BE2C (cell line): ENCODE data around the gene GFM1. TPM values are rescaled to one million over a fixed set of nuclear protein-coding genes. Genes with fewer than 3 reads are reported as not detected.

Source experiments
- DNase-seq: peaks from one replicate; pipeline ENCODE4 v3.0.0-alpha.2; 2020
- H3K27me3 ChIP-seq: fragments of 250-450 bp; sonication (Bioruptor Pico); 2 replicates; pipeline ENCODE4 v1.5.1; 2020; ENCODE audit warnings: mild to moderate bottlenecking
- H3K36me3 ChIP-seq: fragments of 250-450 bp; sonication (Bioruptor Pico); 2 replicates; pipeline ENCODE4 v1.5.1; 2020; ENCODE audit warnings: mild to moderate bottlenecking
- H3K4me1 ChIP-seq: fragments of 250-450 bp; sonication (Bioruptor Pico); 2 replicates; pipeline ENCODE4 v1.5.1; 2020
- H3K4me3 ChIP-seq: 2 replicates; pipeline ENCODE4 v1.5.1; 2011; ENCODE audit warnings: low read depth, low read length
- H3K9me3 ChIP-seq: fragments of 250-450 bp; sonication (Bioruptor Pico); 2 replicates; pipeline ENCODE4 v1.5.1; 2020
- CTCF ChIP-seq: IDR thresholded peaks from 2 replicates; pipeline ENCODE4 v1.5.1; 2012; ENCODE audit warnings: mild to moderate bottlenecking, low read depth, low read length
- polyA plus RNA-seq: library from polyadenylated mRNA; unstranded; fragments of >200 nt; gene quantifications from one replicate; pipeline ENCODE4 v1.2.1, GENCODE V29; 2012; ENCODE audit warnings: low read depth, missing spikeins; ENCODE audit not compliant: insufficient read length, insufficient read depth

GFM1 gene
- 65.0 TPM for polyA plus RNA-seq

- Histone ChIP-seq H3K4me3 (peak within 1 kb of the TSS; percentile 100), H3K4me1 (no peaks in the 10 kb centered on the region), H3K27me3 (no peaks in the 10 kb centered on the region), H3K9me3 (no peaks in the 10 kb centered on the region), H3K36me3 (peaks cover 21% of the 10 kb centered on the region)
- DNase-seq: peak; percentile 91
- TF ChIP-seq CTCF: peak; percentile 83
Measured at GRCh38 chr3:158644345-158644908, at the start of gene GFM1. GFM1 (plus strand) TSS chr3:158644527; CDS start chr3:158644635, 108 bp downstream.

- no peak for DNase-seq
- no peaks in the 10 kb centered on the region for H3K4me1 ChIP-seq
- no peak overlapping the region for H3K4me3 ChIP-seq
- no peaks in the 10 kb centered on the region for H3K27me3 ChIP-seq
- no peaks in the 10 kb centered on the region for H3K36me3 ChIP-seq
- no peaks in the 10 kb centered on the region for H3K9me3 ChIP-seq
- TF ChIP-seq CTCF: no peak
Measured at GRCh38 chr3:158600787-158601186, 43.5 kb upstream of the GFM1 start.

GRCh38 chr3:158602227-158602626 is 42.1 kb upstream of the GFM1 start:
- H3K4me1 ChIP-seq: no peaks in the 10 kb centered on the region
- H3K9me3 ChIP-seq: no peaks in the 10 kb centered on the region
- no peak for TF ChIP-seq CTCF
- H3K4me3 ChIP-seq: no peak overlapping the region
- no peaks in the 10 kb centered on the region for H3K36me3 ChIP-seq
- no peak for DNase-seq
- H3K27me3 ChIP-seq: no peaks in the 10 kb centered on the region

- TF ChIP-seq CTCF: no peak
- no peaks in the 10 kb centered on the region for H3K36me3 ChIP-seq
- no peaks in the 10 kb centered on the region for H3K4me1 ChIP-seq
- H3K9me3 ChIP-seq: no peaks in the 10 kb centered on the region; the same call in 1 of the 2 replicates
- no peaks in the 10 kb centered on the region for H3K27me3 ChIP-seq
- no peak for DNase-seq
- no peak overlapping the region for H3K4me3 ChIP-seq
Measured at GRCh38 chr3:158617982-158618875, 26.1 kb upstream of the GFM1 start.

- no peak for TF ChIP-seq CTCF
- Histone ChIP-seq H3K9me3 (no peaks in the 10 kb centered on the region), H3K4me3 (no peak overlapping the region), H3K27me3 (no peaks in the 10 kb centered on the region), H3K36me3 (no peaks in the 10 kb centered on the region), H3K4me1 (no peaks in the 10 kb centered on the region)
- DNase-seq: no peak
Measured at GRCh38 chr3:158625881-158626280, 18.4 kb upstream of the GFM1 start.

- Histone ChIP-seq H3K9me3 (no peaks in the 10 kb centered on the region), H3K36me3 (no peaks in the 10 kb centered on the region), H3K4me3 (no peak overlapping the region), H3K4me1 (no peaks in the 10 kb centered on the region), H3K27me3 (no peaks in the 10 kb centered on the region; the same call in 1 of the 2 replicates)
- TF ChIP-seq CTCF: no peak
- no peak for DNase-seq
Measured at GRCh38 chr3:158631981-158632380, 12.3 kb upstream of the GFM1 start.
